ELR (cell line): ENCODE data around the gene RAMP3.
A peak's percentile ranks its signal among the peaks of the same experiment; 100 is the strongest.
"Not testable (repeated sequence)": the region's sequence is repeated elsewhere in the genome, so short reads cannot be mapped to it uniquely, and the experiment has no call there.

ENCODE experiments used
- DNase-seq: peaks from one replicate; pipeline ENCODE4 v3.0.0-alpha.2; 2015; ENCODE audit warnings: low read depth

Gene RAMP3

DNA sequence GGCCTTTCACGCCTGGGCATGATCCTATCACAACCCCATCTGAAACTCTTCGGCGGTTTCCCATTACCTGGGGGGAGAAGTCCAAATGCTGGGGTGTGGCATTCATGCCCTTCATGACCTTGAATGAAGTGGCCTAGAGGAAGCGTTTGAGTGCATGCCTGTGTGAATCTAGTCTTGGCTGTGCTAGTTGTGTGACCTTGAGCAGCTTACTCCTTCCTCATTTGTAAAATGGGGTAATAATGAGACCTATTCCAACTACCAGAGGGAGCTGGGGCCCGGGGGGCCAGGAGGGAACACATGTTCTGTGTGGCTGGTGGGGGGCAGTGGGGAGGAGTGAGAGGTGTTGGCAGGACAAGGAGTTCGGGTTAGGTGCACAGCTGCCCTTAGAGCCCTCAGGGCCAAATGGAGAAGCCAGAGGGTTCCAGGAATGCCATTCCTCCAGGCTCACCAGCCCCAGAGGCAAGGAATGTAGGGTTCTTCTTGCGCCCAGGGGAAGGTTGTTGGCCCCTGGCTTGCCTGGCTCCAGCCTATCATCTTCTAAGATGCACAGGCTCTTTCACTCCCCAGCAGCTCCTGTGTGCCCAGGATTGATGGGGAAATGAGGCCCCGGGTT lies 24.8 kb upstream of the RAMP3 start:
- DNase-seq = peak; percentile 30

DNA sequence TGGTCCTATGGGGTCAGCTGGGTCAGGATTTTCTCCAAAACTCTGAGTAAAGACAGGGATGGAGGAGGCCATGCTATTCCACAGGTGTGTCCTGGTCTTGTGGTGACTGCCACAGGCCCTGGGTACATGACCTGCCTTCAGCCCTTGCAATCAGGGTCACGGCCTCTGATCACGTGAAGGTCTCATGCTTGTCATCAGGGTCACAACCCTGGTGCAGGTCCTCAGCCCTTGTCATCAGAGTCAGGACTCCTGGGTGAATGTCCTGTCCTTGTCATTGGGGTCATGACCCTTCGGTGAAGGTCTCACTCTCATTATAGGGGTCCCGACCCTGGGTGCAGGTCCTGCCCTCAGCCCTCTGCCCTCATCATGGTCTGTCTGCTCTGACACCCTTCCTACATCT lies 24.2 kb upstream of the RAMP3 start:
- DNase-seq = no peak

DNA sequence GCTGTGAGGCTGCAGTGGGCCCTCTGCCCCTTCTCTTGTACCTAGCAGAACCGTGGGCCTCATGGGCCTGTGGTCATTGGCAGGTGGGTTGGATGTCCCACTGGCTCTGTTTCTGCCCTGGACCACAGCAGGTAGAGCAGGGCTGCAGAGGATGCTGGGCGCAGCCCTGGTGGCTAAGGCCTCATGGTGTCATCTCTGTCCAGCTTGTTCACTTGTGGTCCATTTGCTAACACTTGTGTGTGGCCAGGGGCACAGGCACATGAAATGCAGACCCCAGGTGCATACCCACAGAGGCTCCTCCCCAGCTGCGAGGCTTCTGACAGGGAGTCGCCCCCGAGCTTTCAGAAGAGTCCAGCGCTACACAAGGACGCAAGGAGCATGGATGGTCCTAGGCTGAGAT lies 23.7 kb upstream of the RAMP3 start:
- no peak for DNase-seq

DNA sequence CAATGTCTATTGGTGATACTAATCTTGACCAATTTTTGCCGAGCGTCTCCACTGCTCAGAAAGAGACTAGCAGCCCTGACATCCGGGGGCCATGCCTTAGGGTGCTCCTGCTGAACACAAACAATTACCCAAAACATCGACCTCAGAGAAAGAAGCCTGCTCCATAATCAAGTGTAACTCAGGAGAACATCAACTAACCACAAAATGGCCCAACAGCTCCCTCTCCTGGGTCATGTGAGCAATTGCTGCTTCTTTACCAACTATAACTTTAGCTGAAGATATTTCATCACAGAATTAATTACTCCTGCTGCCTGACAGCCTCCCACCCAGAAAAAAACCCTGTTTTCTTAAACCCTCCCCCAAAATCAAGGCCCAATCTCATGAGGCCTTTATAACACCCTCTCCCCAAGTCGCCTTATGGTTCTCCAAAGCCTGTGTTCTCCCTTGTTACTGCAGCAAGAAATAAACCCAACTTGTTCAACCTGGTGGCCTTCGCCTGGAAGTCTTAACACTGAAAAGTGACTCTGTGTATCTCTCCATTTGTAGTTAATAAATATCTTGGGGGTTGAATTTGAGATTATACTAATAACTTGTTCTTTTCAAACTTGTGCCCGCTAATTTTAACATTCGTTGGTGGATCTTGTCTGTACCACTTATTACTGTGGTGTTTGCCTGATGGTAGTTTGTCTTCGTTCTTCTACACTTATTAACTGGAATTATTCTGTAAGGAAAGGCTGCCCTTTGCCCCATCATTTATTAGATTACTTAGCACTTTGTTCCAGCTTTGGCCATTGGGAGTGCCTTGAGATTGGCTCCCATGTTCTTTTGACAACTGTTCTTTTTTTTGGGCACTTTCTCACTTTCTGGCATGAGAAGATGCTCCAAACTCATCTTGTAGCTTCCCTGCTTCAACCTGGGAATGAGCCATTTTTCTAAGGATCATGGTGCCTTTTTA lies 21.2 kb upstream of the RAMP3 start:
- peak; percentile 80 for DNase-seq

DNA sequence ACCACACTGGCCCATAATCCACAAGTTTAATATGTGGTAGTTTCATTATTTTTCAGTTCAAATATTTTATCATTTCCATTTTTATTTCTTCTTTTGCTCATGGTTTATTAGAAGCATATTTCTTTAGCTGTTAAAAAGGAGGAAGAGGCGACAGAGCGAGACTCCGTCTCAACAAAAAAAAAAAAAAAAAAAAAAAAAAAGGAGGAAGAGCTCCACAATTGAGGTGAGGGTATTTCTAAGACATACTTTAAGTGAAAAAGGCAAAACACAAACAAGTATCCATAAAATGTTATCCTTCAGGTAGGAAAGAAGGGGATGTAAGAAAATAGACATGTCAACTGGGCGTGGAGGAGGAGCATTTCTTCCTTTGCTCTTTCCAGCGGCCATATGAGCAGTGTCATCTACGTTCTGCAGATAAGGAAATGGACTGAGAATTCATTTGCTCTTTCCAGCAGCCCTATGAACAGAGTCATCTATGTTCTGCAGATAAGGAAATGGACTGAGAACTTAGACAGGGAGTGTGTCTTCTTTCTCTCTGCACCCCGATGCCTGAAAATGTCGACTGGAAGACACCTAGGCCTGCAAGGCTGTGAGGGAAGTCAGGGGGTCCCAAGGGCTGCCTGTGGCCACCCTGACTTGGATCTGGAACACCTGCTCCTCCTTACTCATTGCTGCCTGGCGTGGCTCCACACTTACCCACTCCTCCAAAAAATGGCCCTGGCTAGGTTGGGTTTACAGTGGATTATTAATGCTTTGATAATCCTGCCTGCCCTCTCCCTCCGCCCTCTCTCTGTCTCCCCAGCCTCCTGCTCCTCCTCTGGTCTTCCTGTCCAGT lies 18.9 kb upstream of the RAMP3 start:
- DNase-seq = peak; percentile 22

DNA sequence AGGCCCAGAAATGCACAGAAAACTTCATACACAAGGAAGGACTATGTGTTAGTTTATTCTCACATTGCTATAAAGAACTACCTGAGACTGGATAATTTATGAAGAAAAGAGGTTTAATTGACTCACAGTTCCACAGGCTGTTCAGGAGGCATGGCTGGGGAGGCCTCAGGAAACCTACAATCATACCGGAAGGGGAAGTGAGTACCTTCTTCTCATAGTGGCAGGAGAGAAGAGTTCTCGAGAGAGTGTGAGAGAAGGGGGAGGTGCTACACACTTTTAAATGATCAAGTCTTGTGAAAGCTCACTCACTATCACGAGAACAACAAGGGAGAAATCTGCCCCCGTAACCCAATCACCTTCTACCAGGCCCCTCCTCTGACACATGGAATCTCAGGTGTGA lies 16.8 kb upstream of the RAMP3 start:
- no peak for DNase-seq

DNA sequence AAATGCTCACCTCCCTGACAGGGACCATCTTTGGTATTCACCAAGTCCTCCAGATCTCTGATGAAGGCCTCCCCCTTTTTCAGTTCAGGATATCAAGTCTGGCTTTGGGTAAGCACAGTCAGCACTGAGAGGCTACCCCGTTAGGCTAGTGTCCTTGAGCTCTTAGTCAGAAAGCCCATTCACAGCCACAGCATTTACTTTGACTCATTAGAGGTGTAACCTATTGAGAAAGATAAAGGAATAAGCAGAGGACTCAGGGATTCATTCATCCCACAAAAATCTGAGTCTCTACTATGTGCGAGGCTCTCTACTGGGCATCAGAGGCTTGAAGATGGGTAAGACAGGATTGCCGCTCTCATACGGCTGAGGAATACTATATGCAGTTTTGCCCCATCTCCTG lies 14.0 kb upstream of the RAMP3 start:
- DNase-seq = peak; percentile 80

DNA sequence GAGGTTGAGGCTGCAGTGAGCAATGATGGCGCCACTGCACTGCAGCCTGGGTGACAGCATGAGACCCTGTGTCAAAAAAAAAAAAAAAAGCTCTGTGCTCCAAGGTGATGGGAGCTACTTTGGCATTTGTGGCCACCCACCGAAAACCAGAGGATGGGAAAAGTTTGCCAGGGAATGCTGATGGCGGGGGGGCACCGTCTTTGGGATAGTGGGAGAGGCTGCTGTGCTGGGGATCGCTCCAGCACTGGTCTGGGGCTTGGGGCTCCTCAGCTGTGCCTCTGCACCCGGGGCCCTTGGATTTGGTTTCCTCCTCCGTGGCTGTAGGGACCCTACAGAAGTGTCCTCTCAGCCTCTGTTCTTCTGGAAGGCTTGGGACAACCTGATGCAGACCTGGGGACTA lies 11.7 kb upstream of the RAMP3 start:
- DNase-seq = no peak

DNA sequence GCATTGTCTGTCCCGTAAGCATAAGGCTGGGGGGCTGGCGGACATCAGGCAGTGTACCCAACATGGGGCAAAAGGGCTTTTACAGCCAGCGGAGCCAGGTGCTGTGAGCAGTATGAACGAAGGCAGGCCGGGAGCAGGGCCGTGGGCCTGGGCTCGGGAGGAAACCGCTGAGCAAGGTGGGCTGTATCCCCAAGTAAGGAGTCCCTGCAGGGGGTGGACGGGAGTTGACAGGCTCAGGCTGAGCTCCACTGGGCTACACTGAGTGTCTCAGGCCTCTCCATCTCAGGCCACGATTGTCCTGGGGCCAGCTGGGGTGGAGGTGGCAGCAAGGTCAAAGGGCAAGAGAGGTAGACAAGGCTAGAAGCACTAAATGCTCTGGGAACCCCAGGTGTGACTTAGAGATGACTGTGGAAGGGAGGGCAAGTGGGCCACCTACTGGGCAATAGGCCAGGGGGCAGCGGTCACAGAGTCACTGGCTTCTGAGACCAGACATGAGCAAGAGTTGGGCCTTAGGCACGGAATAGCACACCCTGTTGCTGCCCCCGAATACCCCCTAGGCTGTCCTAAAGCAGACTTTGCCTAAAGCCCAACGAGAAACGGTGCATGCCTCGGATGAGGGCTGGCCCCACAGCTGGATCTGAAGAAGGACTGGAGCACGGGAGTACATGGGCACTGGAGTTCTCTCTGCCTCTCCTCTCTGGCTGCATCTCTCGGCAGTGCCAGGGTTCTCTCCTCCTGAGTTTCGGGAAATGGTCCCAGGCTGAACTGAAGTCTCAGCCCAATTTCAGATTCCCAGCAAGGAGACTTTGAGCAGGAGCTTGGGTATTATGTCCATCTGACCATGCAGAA lies 10.8 kb upstream of the RAMP3 start:
- no peak for DNase-seq

DNA sequence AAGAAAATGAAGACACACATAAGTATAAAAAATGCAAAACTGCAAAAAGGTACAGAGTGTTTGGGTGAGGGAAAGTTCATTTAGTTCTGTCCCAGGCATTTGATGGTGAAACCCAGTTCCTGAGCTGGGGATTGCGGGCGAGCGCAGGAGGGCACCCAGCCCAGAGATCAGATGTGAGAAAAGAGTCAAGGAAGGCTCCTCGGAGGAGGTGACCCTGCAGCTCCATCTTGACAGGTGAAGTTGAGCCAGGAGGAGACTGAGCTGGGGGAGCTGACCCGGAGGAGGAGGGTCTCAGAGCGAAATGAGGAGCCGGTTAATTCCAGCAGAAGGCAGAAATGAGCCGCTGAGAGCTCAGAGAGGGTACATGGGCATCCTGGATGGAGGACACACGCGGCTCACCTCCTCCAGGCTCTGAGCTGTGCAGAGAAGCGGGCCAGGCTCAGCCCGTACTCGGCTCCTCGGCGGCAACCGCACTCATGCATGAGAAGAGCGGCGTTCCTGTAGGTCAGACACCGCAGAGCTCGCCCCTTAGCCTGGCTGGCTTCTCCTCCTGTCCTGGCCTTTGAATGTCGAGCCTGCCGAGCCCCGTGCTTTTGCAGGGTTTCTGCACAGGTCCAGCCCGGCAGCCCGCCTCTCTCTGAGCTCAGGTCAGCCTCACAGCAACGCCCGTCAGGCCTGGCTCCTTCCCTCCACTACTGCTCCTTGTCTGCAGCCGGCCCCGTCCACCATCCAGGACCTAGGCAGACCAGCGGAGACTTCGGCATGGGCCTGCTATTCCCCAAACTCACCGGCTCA lies 9.5 kb upstream of the RAMP3 start:
- DNase-seq = no peak

DNA sequence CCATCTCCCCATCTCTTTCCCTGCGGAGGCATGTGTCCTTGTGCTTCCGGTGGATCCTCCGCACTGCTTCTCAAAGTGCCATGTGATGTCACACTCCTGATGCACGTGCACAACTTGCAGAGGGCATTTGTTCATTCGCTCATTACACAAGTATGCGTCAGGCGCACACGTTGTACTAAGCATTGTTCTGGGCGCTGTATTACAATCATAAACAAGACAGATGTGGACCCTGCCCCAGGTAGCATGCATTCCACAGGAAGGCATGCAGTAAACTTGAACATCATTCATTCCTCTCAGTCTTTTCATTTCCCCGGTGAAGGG lies 9.0 kb upstream of the RAMP3 start:
- DNase-seq = no peak

DNA sequence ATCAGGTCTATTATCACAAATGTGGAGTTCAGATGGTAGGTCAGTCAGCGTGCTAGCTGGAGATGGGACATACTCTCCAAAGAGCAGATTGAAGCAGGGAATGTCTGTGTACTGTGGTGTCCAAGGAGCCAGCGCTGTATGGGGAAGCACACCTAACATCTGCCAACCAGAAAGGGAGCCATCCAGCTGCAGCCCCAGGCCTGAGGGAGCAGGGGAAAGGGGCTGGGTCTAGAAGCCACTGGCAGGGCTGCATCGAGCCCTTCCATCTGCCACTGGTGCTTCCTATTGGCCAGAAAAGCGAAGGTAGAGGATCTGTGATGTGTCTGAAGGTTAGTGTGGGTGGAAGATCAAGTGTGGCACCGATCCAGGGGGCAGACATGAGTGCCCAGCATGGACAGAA lies 8.0 kb upstream of the RAMP3 start:
- no peak for DNase-seq

DNA sequence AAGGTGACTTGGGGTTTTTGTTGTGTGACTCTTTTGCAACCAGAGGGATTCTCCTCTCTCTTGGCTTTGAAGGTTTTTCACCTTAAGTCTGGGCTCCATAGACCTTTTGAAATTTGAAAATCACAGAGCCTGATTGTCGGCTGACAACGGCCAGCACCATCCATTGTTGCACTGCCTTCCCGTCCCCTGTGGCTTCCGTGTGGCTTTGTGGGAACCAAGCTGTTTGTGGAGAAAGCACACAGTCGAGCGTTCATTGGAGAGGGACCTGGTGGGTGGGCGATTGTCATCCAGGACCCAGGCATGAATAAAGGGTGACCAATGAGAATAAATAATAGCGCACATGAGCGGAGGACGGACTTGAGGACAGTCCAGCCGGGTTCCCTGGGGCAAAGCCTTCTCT lies 7.4 kb upstream of the RAMP3 start:
- DNase-seq = no peak

DNA sequence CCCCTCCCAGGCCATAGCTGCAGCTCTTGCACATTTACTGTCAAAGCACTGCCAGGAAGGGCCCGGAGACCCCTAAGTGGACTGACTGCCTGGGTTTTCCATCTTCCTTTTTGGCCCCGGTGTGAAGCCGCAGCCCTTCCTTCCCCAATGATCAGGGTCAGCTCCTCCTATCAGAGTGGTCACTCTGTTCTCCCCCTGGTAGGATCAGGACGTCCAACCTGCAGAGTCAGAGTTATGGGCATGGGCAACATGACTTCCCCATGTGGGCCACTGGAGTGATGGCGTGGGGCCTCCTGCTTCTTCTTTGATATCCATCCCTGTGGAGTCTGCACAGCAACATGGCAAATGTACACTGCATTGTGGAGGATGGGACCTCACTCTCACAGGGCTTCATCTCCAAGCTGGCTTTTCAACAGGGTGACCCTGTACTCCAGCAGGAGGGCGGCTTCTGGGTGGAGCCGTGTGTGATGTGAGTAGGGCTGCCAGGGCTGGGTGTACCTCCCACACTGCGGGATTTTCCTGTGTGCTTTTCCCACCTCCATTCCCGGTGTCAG lies 6.4 kb upstream of the RAMP3 start:
- no peak for DNase-seq

DNA sequence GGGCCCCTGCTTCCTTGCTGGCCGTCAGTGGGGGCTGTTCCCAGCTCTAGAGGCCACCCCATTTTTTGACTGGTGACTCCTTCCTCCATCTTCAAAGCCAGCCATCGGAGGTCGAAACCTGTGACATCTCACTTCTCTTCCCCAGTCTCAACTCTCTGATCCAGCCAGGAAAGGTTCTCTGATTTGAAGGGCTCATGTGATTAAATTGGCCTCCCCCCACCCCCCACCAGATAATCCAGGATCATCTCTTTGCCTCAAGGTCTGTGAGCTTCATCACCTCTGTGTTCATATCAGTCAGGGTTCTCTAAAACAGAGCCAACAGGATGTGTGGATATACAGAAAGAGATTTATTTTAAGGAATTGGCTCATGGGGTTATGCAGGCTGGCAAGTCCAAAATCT lies 5.6 kb upstream of the RAMP3 start:
- DNase-seq = no peak

DNA sequence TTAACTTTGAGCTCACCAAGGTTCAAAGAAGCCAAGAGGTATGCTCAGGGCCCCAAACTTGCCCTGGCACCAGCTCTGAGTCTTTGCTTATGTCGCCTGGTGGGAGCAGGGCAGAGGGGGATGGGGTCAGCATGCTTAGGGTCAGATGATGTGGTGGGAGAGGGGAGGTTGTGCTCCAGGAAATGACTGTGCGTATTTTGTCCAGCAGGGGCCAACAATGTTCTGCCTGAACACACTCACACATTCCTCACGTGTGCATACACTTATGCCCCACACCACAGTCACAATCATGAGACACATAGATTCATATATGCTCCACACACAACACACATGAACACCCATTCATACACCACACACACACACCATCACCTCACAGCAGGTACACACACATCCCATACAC lies 4.4 kb upstream of the RAMP3 start:
- DNase-seq = peak; percentile 15

DNA sequence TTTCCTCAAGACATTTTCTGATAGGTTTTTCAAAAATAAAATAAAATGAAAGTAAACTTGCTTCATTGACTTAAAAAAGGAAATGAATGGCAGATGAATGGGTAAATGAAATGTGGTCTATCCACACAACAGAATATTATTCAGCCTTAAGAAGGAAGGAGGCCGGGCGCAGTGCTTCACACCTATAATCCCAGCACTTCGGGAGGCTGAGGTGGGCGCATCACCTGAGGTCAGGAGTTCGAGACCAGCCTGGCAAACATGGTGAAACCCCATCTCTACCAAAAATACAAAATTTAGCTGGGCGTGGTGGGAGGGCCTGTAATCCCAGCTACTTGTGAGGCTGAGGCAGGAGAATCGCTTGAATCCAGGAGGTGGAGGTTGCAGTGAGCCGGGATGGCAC lies 3.7 kb upstream of the RAMP3 start:
- DNase-seq = not testable (repeated sequence)

DNA sequence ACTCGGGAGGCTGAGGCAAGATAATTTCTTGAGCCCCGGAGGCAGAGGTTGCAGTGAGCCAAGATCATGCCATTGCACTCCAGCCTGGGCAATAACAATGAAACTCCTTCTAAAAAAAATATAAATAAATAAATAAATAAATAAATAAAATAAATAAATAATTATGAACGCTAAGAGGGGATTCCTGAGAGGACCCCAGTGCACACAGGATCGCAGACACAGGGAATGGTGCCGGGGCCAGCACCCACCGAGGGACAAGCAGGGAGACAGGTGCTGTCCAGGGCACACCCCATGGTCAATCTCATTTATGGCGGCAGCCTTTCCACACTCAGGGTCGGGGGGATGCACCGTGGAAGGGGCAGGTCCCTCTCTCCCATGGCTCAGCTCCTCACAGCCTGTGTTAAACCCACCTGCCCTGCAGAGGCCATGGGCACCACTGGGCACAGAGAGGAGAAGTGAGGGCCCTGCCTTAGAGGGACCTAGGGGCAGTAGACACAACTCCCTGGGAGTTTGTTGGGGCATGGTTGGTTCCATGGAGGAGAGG lies 2.2 kb upstream of the RAMP3 start:
- DNase-seq = no peak

DNA sequence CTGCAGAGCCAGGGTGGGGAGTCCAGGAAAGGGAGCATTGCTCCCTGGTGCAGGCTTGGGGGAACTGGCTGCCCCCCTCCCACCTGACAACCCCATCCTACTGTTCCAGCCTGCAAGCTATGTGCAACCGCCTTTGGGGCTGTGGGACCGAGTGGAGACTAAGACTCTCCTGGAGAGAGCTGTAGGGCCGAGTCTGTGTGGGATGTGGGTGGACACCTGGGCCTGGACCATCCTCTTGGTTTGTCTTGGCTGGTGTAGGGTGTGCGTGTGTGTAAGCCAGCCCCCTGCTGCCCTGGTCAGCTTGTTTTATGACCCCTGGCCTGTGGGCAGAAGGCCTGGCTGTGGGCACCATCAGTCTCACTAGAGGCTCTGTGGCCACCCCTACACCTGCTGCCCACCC lies 1.6 kb upstream of the RAMP3 start:
- no peak for DNase-seq

DNA sequence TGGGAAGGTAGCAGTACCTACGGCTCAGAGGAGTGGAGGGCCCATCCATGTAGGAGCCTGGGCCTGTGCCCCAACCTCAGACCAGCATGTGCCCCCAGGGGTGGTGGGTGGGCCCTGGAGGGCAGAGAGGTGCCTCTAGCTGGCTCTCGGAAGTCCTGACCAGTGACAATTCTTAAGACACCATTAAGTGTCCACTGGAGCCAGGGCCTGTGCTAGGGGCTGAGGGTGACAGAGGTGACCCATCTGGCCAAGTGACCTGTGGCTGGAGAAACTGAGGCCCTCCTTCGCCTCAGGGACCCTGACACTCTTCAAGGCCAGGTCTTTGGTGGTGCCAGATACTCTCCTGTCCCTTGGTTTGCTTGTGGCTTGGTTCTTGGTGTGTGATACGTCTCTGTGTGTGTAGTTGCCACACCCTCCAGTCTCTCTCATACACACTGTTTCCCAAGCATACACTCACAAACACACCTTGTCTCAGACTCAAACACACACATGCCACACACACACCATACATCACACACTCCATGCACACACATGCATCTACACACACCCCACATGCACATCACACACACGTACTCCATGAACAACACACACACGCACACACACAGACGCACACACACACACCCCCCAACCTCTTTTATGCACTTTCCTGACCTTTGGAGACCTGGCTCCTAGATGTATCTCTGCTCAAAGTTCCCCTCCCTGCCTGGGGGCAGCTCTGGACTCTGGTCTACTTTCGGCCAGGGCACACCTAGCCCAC lies 897 bp upstream of the RAMP3 start:
- DNase-seq = no peak
